Fibroblast of lung (primary cell): ENCODE measurements around the gene FLOT1. TPM values are rescaled to one million over a fixed set of nuclear protein-coding genes. Genes with fewer than 3 reads are reported as not detected.

Experiments used
- DNase-seq, 2 donors: peaks; one replicate each; pipeline versions ENCODE4 v3.0.0 to v3.0.0-alpha.2; 2010; ENCODE audit warnings: low read depth in 2 of 2
- H2AFZ ChIP-seq: 2 replicates; pipeline ENCODE4 v1.5.1; 2012; ENCODE audit warnings: low read length, control low read depth, inconsistent platforms
- H3K27ac ChIP-seq: 2 replicates; pipeline ENCODE4 v1.5.1; 2011; ENCODE audit warnings: low read length, control low read depth; ENCODE audit not compliant: insufficient read depth
- H3K27me3 ChIP-seq: 2 replicates; pipeline ENCODE4 v1.5.1; 2011; ENCODE audit warnings: mild to moderate bottlenecking, low read length; ENCODE audit not compliant: control insufficient read depth, insufficient read depth
- H3K36me3 ChIP-seq: 2 replicates; pipeline ENCODE4 v1.5.1; 2011; ENCODE audit warnings: low read length; ENCODE audit not compliant: control insufficient read depth, insufficient read depth
- H3K4me1 ChIP-seq: 2 replicates; pipeline ENCODE4 v1.5.1; 2011; ENCODE audit warnings: low read length; ENCODE audit not compliant: control insufficient read depth, insufficient read depth; ENCODE audit errors: extremely low read depth
- H3K4me2 ChIP-seq: 2 replicates; pipeline ENCODE4 v1.5.1; 2011; ENCODE audit warnings: low read length, control low read depth; ENCODE audit not compliant: insufficient read depth; ENCODE audit errors: extremely low read depth
- H3K4me3 ChIP-seq, 4 experiments: fragments of 200-600 bp in 1 of 4; sonication (generic) in 1 of 4; replicated peaks in 1 of 4; 2 replicates each; pipeline ENCODE4 v1.5.1; 2011 to 2016; ENCODE audit warnings: low read length in 4 of 4, low read depth in 3 of 4, mild to moderate bottlenecking in 3 of 4, control low read depth in 2 of 4, inconsistent platforms in 1 of 4, mixed read lengths in 1 of 4; ENCODE audit not compliant: insufficient read depth in 1 of 4; ENCODE audit errors: control extremely low read depth in 1 of 4
- H3K79me2 ChIP-seq: 2 replicates; pipeline ENCODE4 v1.5.1; 2012; ENCODE audit warnings: mild to moderate bottlenecking, low read length, inconsistent platforms; ENCODE audit not compliant: control insufficient read depth, insufficient read depth
- H3K9ac ChIP-seq: 2 replicates; pipeline ENCODE4 v1.5.1; 2011; ENCODE audit warnings: mild to moderate bottlenecking, low read length, control low read depth; ENCODE audit not compliant: insufficient read depth
- H3K9me3 ChIP-seq: 2 replicates; pipeline ENCODE4 v1.5.1; 2012; ENCODE audit warnings: low read depth, low read length; ENCODE audit not compliant: control insufficient read depth, insufficient read depth
- H4K20me1 ChIP-seq: 2 replicates; pipeline ENCODE4 v1.5.1; 2011; ENCODE audit warnings: low read length; ENCODE audit not compliant: control insufficient read depth, insufficient read depth; ENCODE audit errors: extremely low read depth
- EZH2 ChIP-seq: IDR thresholded peaks from 2 replicates; pipeline ENCODE4 v1.5.1; 2012; ENCODE audit warnings: low read length, control low read depth, mild to moderate bottlenecking; ENCODE audit errors: missing control alignments
- polyA plus RNA-seq, 2 donors: library from polyadenylated mRNA; depleted of rRNA in 1 of 2; stranded (reverse) in 1 of 2; unstranded in 1 of 2; fragments of >200 nt; gene quantifications; 2 replicates each; pipeline ENCODE4 v1.2.1, GENCODE V29; 2011 to 2012; ENCODE audit warnings: missing spikeins in 1 of 2
- total RNA-seq: library from RNA; depleted of rRNA; stranded (reverse); fragments of >200 nt; gene quantifications from 2 replicates; pipeline ENCODE4 v1.2.1, GENCODE V29; 2014
- TF ChIP-seq, protein P1 (sequence below), 2 donors: IDR thresholded peaks in 1 of 2; conservative IDR thresholded peaks in 1 of 2; 1 replicate in 1 of 2; 2 replicates in 1 of 2; pipeline ENCODE4 v1.5.1; 2011 to 2012; ENCODE audit warnings: low read length in 2 of 2, control low read depth in 1 of 2, inconsistent platforms in 1 of 2, low read depth in 1 of 2, mild to moderate bottlenecking in 1 of 2

FLOT1 gene
- total and polyA plus RNA-seq, 2 donors (not counting 1 experiment from before 2014, with no cell fraction given) = 180 to 301 TPM

DNA sequence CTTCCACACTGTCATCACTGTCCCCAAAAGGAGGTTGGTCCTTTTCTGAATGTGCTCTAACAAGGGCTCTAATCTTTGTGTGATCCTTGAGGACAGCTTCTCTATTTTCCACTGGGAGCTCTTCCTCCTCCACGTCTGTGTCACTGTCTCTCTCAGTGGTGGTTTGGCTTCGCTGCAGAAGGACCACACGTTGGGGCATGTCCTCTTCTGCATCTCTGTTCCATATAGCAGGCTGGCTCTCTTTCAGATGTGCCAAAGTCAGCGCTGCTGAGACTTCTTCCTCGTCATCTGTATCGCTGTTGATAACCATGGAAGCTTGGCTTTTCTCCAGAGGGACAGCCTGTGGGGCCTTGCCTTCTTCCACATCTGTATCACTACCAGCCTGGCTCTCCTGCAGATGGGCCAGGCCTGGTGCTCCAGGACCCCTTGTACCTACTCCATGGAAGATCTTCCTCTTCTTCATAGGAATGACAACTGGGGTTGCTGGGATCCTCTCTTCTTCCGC lies 30.0 kb downstream of the FLOT1 start:
- Histone ChIP-seq H3K36me3 (peaks cover 10% of the 10 kb centered on the region), H3K27ac (no peak overlapping the region), H2AFZ (no peak overlapping the region), H4K20me1 (no peaks in the 10 kb centered on the region), H3K9me3 (no peaks in the 10 kb centered on the region), H3K4me2 (no peak overlapping the region), H3K4me3 (no peak overlapping the region), H3K79me2 (peaks cover 6% of the 10 kb centered on the region), H3K27me3 (no peaks in the 10 kb centered on the region), H3K9ac (no peak overlapping the region), H3K4me1 (peaks cover 2% of the 10 kb centered on the region)
- no peak for TF ChIP-seq EZH2
- TF ChIP-seq, protein P1, sequence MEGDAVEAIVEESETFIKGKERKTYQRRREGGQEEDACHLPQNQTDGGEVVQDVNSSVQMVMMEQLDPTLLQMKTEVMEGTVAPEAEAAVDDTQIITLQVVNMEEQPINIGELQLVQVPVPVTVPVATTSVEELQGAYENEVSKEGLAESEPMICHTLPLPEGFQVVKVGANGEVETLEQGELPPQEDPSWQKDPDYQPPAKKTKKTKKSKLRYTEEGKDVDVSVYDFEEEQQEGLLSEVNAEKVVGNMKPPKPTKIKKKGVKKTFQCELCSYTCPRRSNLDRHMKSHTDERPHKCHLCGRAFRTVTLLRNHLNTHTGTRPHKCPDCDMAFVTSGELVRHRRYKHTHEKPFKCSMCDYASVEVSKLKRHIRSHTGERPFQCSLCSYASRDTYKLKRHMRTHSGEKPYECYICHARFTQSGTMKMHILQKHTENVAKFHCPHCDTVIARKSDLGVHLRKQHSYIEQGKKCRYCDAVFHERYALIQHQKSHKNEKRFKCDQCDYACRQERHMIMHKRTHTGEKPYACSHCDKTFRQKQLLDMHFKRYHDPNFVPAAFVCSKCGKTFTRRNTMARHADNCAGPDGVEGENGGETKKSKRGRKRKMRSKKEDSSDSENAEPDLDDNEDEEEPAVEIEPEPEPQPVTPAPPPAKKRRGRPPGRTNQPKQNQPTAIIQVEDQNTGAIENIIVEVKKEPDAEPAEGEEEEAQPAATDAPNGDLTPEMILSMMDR (conservative IDR thresholded peaks at IDR 0.05 in 1 of 2, IDR thresholded peaks at IDR 0.05 in 1 of 2; ENCODE audit: low read depth in 1 of 2, low read length in 2 of 2) = no peak
- DNase-seq = no peak

DNA sequence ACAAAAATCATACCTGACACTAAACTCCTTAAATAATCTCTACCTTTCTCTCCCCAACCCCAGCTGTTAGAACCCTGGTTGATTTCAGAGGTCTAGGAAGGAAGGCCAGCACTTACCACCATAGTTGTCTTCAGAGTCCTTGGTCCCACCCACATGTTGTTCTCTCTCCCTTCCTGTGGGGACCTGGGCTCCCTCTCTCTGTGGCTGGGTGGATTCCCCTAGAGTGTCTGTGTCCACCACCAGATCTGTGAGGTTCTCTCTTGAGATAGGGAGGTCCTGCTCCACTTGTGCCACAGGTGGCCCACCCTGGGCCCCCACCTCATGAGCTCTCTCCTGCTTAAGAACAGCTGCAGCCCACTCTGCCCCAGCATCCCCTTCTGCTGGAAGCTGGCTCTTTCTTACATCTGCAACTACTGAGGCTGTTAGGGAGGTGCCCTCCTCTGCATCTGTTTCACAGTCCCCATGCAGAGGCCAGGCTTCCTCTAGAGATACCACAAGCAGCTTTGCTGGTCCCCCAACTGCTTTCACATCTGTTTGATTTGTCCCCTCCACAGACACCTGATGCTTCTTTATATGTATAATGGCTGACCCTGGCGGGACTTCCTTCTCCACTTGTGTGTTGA lies 30.6 kb downstream of the FLOT1 start:
- H3K27ac ChIP-seq = no peak overlapping the region
- H3K27me3 ChIP-seq = no peaks in the 10 kb centered on the region
- H2AFZ ChIP-seq = no peak overlapping the region
- H3K9ac ChIP-seq = no peak overlapping the region
- TF ChIP-seq, protein P1 (conservative IDR thresholded peaks at IDR 0.05 in 1 of 2, IDR thresholded peaks at IDR 0.05 in 1 of 2; ENCODE audit: low read depth in 1 of 2, low read length in 2 of 2) = no peak
- TF ChIP-seq EZH2 = no peak
- H3K79me2 ChIP-seq = peaks cover 6% of the 10 kb centered on the region
- no peaks in the 10 kb centered on the region for H3K9me3 ChIP-seq
- no peaks in the 10 kb centered on the region for H4K20me1 ChIP-seq
- no peak overlapping the region for H3K4me3 ChIP-seq
- peaks cover 2% of the 10 kb centered on the region for H3K4me1 ChIP-seq
- no peak overlapping the region for H3K4me2 ChIP-seq
- peaks cover 10% of the 10 kb centered on the region for H3K36me3 ChIP-seq
- DNase-seq = no peak

DNA sequence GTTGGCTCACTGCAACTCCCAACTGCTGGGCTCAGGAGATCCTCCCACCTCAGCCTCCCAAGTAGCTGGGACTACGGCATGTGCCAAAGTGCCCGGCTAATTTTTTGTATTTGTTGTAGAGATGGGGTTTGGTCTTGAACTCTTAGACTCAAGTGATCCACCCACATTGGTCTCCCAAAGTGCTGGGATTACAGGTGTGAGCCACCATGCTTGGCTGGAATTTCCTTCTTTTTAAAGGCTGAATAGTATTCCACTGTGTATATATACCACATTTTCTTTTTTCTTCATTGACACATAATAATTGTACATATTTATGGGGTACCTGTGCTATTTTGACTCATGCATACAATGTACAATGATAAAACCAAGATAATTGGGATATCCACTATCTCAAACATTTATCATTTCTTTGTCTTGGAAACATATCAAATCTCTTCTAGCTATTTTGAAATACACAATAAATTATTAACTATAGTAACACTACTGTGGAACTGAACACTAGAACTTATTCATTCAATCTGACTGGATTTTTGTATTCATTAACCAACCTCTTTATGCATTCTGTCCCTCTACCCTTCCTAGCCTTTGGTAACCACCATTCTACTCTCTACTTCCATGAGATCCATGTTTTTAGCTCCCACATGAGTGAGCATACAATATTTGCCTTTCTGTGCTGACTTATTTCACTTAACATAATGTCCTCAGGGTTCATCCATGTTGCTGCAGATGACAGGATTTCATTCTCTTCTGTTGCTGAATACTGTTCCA lies 33.2 kb downstream of the FLOT1 start:
- H3K36me3 ChIP-seq = peaks cover 10% of the 10 kb centered on the region
- no peak overlapping the region for H3K4me2 ChIP-seq
- no peaks in the 10 kb centered on the region for H4K20me1 ChIP-seq
- H3K4me1 ChIP-seq = no peaks in the 10 kb centered on the region
- no peaks in the 10 kb centered on the region for H3K79me2 ChIP-seq
- H3K9ac ChIP-seq = no peak overlapping the region
- H3K9me3 ChIP-seq = no peaks in the 10 kb centered on the region
- H3K27me3 ChIP-seq = no peaks in the 10 kb centered on the region
- no peak for TF ChIP-seq EZH2
- TF ChIP-seq, protein P1 (conservative IDR thresholded peaks at IDR 0.05 in 1 of 2, IDR thresholded peaks at IDR 0.05 in 1 of 2; ENCODE audit: low read depth in 1 of 2, low read length in 2 of 2) = no peak
- no peak overlapping the region for H3K27ac ChIP-seq
- no peak overlapping the region for H2AFZ ChIP-seq
- DNase-seq = no peak
- no peak overlapping the region for H3K4me3 ChIP-seq
